ENCODE data around the gene TPM1. TPM values are rescaled to one million over a fixed set of nuclear protein-coding genes. Genes with fewer than 3 reads are reported as not detected.

TPM1 gene
- total and polyA plus RNA-seq, 9 of the 15 experiments (the other 6 are each of a cell fraction or from before 2014, with no cell fraction given), result 8.1 to 53.9 (median 43.1) TPM

DNA sequence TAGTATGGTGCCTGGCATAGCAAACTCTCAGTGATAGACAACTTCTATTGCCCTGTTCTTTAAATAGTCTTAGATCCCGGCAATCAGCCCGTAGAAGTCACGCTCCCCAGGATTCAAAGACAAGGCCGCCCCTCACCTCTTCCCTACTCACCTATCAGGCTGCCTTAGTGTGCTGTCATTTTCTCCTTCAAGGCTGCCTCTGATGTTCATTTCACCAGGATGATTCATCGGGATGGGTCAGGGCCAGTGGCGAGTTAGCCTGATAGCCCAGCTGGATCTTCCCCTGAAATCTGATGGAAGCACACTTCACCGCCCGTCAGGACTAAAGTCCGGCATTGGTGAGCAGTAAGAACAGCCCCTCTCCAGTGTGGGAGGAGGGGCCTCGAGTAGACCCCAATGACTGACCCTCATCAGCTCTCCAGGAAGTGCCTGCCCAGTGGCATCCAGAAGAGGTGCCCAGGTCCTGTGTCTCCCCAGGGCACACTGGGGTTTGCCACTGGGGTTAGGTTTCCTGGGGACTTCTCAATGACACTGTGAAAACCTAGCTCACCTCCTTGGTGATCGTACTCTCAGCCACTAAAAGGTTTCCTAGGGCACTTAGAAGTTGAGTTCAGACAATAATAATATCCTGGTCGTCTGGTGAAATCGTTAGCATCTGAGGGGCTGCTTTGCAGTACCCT, 37.5 kb downstream of the TPM1 start (continued):
- TF ChIP-seq, protein P1, sequence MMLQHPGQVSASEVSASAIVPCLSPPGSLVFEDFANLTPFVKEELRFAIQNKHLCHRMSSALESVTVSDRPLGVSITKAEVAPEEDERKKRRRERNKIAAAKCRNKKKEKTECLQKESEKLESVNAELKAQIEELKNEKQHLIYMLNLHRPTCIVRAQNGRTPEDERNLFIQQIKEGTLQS (IDR thresholded peaks at IDR 0.05), result peak; percentile 36; the same call in 1 of the 2 replicates
- TF ChIP-seq, protein P1 (CRISPR knock-in tag; conservative IDR thresholded peaks at IDR 0.05), result no peak
- TF ChIP-seq, protein P2, sequence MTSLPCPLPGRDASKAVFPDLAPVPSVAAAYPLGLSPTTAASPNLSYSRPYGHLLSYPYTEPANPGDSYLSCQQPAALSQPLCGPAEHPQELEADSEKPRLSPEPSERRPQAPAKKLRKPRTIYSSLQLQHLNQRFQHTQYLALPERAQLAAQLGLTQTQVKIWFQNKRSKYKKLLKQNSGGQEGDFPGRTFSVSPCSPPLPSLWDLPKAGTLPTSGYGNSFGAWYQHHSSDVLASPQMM (CRISPR knock-in tag; IDR thresholded peaks at IDR 0.05), result no peak

DNA sequence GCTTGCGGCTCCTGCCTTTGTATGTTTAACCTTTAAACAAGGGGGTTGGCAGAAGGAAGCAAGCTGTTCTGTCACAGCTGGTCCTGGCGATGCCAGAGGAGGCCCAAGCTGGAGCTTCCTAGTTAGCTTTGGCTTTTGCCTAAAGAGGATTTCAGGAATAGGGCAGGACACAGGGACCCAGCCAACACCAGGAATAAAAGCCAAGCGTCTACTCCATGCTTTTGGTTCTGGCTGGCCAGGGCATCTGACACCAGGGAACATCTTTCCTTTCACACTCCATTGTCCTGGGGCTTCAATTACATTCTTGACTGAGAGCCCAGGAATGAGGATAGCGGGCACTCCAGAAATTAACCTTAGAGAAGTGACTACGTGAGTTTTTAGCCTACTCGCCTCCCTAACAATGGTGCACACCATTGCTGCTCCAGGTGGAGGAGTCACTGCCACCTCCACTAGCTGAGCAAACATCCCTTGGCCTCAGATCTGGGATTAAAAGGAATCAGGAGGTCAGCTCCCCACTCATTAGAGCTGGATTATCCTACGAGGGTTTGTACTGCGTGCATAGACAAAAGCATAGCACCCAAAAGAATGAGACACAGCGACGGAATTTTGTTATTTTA, 38.2 kb downstream of the TPM1 start:
- Histone ChIP-seq H3K79me2 (ENCODE audit: control insufficient read depth, insufficient read depth, low read length) (no peaks in the 10 kb centered on the region), H3K9me3 (replicated peaks; ENCODE audit: control insufficient read depth, insufficient read depth, low read depth, low read length) (no peaks in the 10 kb centered on the region), H3K27me3 (ENCODE audit: control insufficient read depth in 2 of 2, insufficient read depth in 2 of 2, low read length in 2 of 2) (no peaks in the 10 kb centered on the region), H3K4me1 (replicated peaks in 1 of 2; ENCODE audit: control insufficient read depth in 2 of 2, insufficient read depth in 2 of 2, low read length in 2 of 2) (peaks cover 7 to 25% of the 10 kb centered on the region in 2 experiments; a peak in 3 of 5 replicates), H3K4me2 (ENCODE audit: insufficient read depth, low read length) (no peak overlapping the region), H4K20me1 (replicated peaks; ENCODE audit: control insufficient read depth, insufficient read depth, low read length) (no peaks in the 10 kb centered on the region), H2AFZ (ENCODE audit: low read depth, low read length) (no peak overlapping the region), H3K36me3 (ENCODE audit: control insufficient read depth, insufficient read depth, low read length) (no peaks in the 10 kb centered on the region), H3K4me3 (no peak overlapping the region), H3K9me1 (ENCODE audit: control insufficient read depth, insufficient read depth, low read length) (no peaks in the 10 kb centered on the region), H3K9ac (ENCODE audit: insufficient read depth in 1 of 2, low read depth in 2 of 2, low read length in 2 of 2) (no peak overlapping the region), H3K27ac (ENCODE audit: extremely low read depth, low read depth, low read length) (no peak overlapping the region)
- no TSS peak for BruUV-seq (replicated peaks)
- no peak for DNase-seq (ENCODE audit: extremely low read depth in 1 of 4, low spot score in 3 of 4)
- POLR2A ChIA-PET, result interaction anchor here (1.1 to 1.8 kb wide), 2 partner anchors 10 to 19 kb away, joined by 6 to 7 read pairs; no protein-coding TSS in a partner anchor
- no peak for ATAC-seq
- in situ Hi-C loops (cut with MboI), result loop anchor here (5.0 kb wide), 1 partner anchor 33 kb away; no protein-coding TSS in a partner anchor
- 48% methylated on average over 10 of the region's 10 CpGs for WGBS (ENCODE audit: insufficient coverage, low coverage, missing lambda C conversion rate)
- CTCF ChIA-PET (ENCODE audit: low intra/inter-chr PET ratio), result no interaction called here
- TF ChIP-seq, protein P3, sequence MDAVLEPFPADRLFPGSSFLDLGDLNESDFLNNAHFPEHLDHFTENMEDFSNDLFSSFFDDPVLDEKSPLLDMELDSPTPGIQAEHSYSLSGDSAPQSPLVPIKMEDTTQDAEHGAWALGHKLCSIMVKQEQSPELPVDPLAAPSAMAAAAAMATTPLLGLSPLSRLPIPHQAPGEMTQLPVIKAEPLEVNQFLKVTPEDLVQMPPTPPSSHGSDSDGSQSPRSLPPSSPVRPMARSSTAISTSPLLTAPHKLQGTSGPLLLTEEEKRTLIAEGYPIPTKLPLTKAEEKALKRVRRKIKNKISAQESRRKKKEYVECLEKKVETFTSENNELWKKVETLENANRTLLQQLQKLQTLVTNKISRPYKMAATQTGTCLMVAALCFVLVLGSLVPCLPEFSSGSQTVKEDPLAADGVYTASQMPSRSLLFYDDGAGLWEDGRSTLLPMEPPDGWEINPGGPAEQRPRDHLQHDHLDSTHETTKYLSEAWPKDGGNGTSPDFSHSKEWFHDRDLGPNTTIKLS (IDR thresholded peaks at IDR 0.05; ENCODE audit: borderline replicate concordance, low read depth), result no peak
- no peak for TF ChIP-seq KAT2B (IDR thresholded peaks at IDR 0.05; ENCODE audit: low read depth, low read length)
- no peak for TF ChIP-seq NFYB (IDR thresholded peaks at IDR 0.05; ENCODE audit: extremely low read depth, insufficient read length)
- no peak for TF ChIP-seq CEBPB (tag; IDR thresholded peaks at IDR 0.05)
- TF ChIP-seq MECOM (CRISPR knock-in tag; IDR thresholded peaks at IDR 0.05), result no peak
- intact Hi-C loops (cut with micrococcal nuclease), result no loop called here
- no peak for FAIRE-seq
